ENCODE measurements around the gene GAS2L1. TPM values are rescaled to one million over a fixed set of nuclear protein-coding genes. Genes with fewer than 3 reads are reported as not detected.

The GAS2L1 gene
- total RNA-seq, 1 experiment from 2014 or later = 8.0 TPM

- no peak for DNase-seq
- H3K27ac Mint-ChIP-seq = no peak overlapping the region; a peak in 1 of 7 replicates
- TF ChIP-seq CTCF (conservative IDR thresholded peaks at IDR 0.05) = no peak
- peaks cover 15 to 32% of the 10 kb centered on the region in 2 experiments for H3K4me1 Mint-ChIP-seq
- Histone ChIP-seq H4K20me1 (ENCODE audit: control insufficient read depth, insufficient read depth, insufficient read length) (no peaks in the 10 kb centered on the region), H3K23me2 (ENCODE audit: insufficient read length, low read depth, low read length, poor library complexity, severe bottlenecking) (peaks cover 8% of the 10 kb centered on the region), H2BK12ac (ENCODE audit: insufficient read length, low read depth, low read length) (no peak overlapping the region), H3K14ac (ENCODE audit: insufficient read depth, low read length) (no peak overlapping the region), H3K9me3 (ENCODE audit: control insufficient read depth, low read depth, low read length) (no peaks in the 10 kb centered on the region), H2BK15ac (ENCODE audit: low read depth, low read length) (no peak overlapping the region), H2AFZ (ENCODE audit: low read length) (no peak overlapping the region), H3K18ac (ENCODE audit: insufficient read length, low read depth, low read length) (no peak overlapping the region), H3K4me2 (ENCODE audit: insufficient read depth, insufficient read length, low read length) (peak overlapping the region; percentile 35), H3T11ph (ENCODE audit: low read length) (no peak overlapping the region), H3K4ac (ENCODE audit: low read depth, low read length) (no peak overlapping the region), H2BK5ac (ENCODE audit: insufficient read length, low read length) (no peak overlapping the region), H4K8ac (replicated peaks; ENCODE audit: insufficient read length, low read depth, low read length) (no peak overlapping the region), H2AK5ac (ENCODE audit: insufficient read length, low read length) (no peak overlapping the region), H2BK20ac (ENCODE audit: low read depth, low read length, poor library complexity, severe bottlenecking) (no peak overlapping the region), H4K5ac (ENCODE audit: insufficient read length, low read depth, low read length) (no peak overlapping the region), H3K23ac (ENCODE audit: insufficient read length, low read depth, low read length) (no peak overlapping the region), H4K91ac (ENCODE audit: insufficient read length, low read depth, low read length) (no peak overlapping the region), H3K4me1 (ENCODE audit: insufficient read depth, low read length) (no peaks in the 10 kb centered on the region), H3K79me2 (ENCODE audit: insufficient read depth, low read length) (no peaks in the 10 kb centered on the region), H3K79me1 (ENCODE audit: insufficient read depth, low read depth, low read length, poor library complexity, severe bottlenecking) (no peaks in the 10 kb centered on the region), H3K56ac (ENCODE audit: insufficient read length, low read depth, low read length) (no peak overlapping the region), H3K27me3 (ENCODE audit: insufficient read depth, low read length) (no peaks in the 10 kb centered on the region), H2BK120ac (ENCODE audit: low read depth, low read length, poor library complexity, severe bottlenecking) (no peak overlapping the region), H3K27ac (ENCODE audit: insufficient read length, low read depth, low read length) (no peak overlapping the region), H3K9ac (ENCODE audit: extremely low read depth, insufficient read length, low read length) (no peak overlapping the region)
- peaks cover 0 to 3% of the 10 kb centered on the region in 2 experiments; a peak in 2 of 5 replicates for H3K9me3 Mint-ChIP-seq
- H3K4me3 Mint-ChIP-seq = peak overlapping the region; percentile 72 to 92
- no CpG with 5 or more reads among the region's 20 CpGs for WGBS (ENCODE audit: extremely low coverage, insufficient read length, low lambda C conversion rate)
- no peaks in the 10 kb centered on the region; a peak in 2 of 7 replicates for H3K36me3 Mint-ChIP-seq (ENCODE audit: insufficient read depth in 1 of 3, low read depth in 3 of 3)
- H3K27me3 Mint-ChIP-seq (ENCODE audit: low read depth) = peaks cover 14% of the 10 kb centered on the region
Observed at GRCh38 chr22:29307596-29308147, 1.2 kb downstream of the GAS2L1 start.
